Stimulated activated CD4-positive, alpha-beta T cell treated with anti-CD3 and anti-CD28 coated beads, Interleukin-12 subunit alpha, Interleukin-12 subunit beta, amount 100 ng/mL, for 4 hours (primary cell): Measurements from ENCODE around the gene UMAD1.
"Not testable (repeated sequence)": the region's sequence is repeated elsewhere in the genome, so short reads cannot be mapped to it uniquely, and the experiment has no call there.

Source experiments
- DNase-seq: peaks from one replicate; pipeline ENCODE4 v3.0.0-alpha.2; 2020

UMAD1 gene

DNA sequence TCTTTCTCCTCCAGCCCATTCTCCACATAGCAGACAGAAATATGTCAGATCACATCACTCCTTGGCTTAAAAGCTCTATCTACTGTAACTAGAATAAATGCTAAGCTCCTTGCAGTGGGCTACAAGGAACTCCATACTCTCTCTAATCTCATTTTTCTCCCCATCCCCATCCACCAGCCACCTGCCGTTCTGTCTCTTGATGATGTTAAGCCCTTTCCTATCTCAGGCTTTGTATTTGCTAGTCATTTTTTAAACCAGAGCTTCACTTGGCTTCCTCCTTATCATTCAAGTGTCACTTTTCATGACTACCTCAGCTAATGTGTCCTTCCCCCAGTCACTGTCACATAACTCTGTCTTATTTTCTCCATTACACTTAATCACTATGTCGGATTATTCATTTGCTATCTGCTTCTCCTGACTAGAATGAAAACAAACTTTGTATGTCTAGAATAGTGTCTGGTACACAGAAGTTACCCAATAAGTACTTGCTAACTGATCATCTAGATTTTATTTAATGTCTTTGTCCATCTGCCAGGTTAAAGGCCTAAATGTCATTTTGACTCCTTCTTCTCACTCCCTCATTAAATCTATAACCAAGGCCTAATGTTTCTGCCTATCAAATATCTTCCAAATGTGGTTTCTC is 165.1 kb downstream of the UMAD1 start:
- DNase-seq: no peak

DNA sequence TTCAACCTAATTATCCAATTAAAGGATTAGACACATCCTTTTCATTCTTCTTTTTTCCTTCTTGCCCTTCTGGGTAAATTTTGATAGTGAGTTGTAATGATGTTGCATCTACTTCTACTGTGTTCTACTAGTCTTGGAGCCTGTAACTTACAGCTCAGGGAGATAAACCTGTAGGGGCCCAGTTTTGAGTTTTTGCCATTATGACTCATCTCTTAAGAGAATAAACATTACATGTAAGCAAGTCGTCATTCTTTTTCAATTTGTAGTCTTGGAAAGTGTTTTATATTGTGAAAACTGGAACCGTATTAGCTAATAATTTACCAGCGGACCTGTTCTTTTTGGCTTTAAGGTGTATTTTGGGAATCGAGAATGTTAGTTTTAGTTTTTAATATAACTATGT is 167.6 kb downstream of the UMAD1 start:
- no peak for DNase-seq

DNA sequence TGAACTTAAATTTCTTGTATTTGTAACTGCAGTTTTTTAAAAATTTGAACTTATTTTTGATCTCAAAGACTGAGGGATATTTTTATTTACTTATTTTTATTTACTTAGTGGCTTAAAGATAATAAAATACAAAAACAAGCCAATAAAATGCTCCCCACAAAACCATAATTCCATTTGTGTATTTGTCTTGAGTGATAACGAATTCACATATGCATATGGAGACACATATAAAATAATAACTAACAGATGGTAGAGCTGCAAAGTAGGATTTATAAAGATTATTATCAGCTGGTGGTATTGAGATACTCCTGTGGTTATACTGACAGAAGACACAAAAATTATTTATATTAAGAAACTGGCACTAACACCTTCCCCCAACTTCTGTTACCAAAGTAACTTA is 168.1 kb downstream of the UMAD1 start:
- no peak for DNase-seq

DNA sequence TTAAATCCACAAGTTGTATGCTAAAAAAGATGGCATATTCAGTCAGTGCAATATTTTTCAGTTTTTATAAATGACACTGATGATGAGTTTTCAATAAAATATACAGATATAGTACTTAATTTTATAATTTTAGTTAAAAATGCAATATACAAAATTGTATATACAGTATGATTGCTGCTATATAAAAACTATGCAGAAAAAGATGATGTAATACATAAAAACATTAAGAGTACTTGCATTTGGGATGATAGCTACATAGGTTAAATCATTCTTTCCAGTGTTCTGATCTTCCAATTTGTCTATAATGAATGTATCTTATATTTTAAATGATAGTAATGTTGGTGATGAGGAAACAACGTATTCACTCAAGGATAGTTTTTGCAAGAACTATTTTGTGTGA is 169.8 kb downstream of the UMAD1 start:
- DNase-seq: no peak

DNA sequence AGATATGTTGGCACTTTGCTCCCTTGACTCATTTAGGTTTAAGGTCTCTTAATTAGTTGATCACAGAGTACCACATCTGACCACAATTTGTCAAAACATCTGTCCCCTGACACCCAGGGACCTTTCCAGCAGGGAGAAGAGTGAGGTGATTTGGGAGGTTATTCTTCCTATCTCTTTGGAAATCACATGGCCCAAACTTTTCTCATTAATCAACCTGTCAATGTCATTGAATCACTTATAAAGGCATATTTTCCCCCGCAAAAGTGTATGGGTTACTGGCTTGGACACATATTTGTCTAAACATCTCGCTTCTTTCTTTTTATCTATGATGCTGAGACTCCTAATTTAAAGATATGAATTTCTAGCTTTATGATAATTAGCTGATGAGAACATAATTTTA is 170.3 kb downstream of the UMAD1 start:
- no peak for DNase-seq

DNA sequence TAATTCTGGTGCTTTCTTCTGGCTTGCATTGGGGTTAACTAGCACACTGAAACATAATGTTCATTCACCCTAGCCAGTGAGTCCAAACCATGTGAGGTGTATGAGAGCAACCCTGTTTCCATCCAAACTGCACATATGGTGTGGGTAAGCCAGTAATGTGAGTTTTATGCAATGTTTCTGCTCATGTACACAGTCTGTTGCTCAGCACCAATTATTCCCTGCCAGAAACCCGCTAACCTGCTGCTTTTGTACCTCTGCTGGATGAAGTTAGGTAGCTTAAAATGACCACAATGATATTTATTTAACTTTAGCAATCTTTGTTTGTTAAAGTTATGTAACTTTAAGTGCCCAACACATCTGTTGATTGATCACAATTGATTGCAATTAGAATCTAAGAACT is 171.6 kb downstream of the UMAD1 start:
- DNase-seq: no peak

DNA sequence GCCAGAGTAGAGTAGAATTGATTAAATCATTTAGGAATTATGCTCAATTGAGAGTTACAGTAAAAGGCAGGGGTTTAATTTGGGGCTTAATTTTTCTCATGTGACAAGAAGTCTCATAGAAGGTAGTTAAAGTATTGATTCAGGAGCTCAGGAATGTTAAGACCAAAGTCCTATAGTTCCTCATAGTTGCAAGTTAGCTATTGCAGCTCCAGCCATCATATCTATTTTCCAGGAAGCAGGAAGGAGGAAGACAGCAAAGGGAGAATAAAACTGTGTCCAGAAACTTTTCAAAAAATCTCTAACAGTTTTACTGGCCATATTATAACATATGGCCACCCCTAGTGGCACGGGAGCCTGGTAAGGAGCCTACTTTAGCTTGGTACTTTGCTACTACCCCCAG is 174.8 kb downstream of the UMAD1 start:
- no peak for DNase-seq

DNA sequence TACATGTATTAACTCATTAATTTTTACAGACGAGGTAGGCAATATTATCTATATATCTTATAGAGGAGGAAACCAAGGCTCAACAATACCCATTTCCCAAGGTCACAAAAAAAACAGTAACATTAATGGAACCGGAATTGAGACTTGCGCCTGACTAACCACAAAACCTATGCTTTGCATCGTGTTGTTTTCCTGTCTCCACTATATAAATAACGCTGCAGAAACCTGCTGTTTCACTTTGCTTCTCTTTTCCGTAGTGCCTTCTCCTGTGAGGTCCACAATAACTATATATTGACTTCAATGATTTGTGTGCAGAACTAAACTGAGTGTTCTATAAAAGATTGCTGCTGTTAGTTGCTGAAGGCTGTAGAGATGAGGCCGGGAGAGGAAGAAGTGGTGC is 175.5 kb downstream of the UMAD1 start:
- no peak for DNase-seq

DNA sequence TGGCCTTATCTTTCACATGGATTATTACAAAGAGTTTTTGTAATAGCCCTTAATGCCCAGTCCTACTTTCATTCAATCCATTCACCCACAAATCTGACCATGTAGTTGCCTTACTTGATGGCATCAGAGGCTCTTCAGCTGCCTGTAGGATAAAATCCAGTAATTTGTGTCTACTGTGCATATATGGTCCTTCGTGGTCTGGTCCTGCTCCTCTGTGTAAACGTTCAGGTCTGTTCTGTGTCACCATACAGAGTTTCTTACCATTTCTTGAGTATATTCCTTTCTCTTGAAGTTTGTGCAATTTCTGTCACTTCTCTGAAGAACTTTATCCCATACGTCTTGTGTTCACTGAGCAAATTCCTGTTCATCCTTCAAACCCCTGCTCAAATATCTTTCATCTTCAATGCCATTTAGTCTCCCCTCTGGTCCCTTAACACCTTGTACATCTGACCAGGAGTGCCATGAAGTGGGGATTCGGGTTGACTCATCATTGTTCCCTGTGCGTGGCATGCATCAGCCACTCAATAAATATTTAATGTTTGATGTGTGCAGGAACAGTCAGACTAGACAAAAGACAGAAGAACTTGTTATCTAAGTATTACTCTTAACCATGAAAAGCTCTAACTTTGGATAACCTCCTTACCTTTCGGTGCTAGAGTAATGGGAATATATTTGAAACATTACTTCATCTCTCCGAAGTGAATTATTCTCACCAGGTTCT is 176.4 kb downstream of the UMAD1 start:
- no peak for DNase-seq

DNA sequence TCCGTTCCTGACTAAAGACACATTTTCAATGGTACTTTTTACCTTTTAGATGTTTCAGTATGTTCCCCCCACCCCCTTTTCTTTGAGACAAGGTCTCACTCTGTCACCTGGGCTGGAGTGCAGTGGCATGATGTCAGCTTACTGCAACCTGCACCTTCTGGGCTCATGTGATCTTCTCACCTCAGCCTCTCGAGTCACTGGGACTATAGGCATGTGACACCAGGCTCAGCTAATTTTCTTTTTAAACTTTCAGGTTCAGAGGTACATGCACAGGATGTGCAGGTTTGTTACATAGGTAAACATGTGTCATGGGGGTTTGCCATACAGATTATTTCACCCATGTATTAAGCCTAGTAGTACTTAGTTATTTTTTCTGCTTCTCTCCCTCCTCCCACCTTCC is 177.2 kb downstream of the UMAD1 start:
- DNase-seq: no peak

DNA sequence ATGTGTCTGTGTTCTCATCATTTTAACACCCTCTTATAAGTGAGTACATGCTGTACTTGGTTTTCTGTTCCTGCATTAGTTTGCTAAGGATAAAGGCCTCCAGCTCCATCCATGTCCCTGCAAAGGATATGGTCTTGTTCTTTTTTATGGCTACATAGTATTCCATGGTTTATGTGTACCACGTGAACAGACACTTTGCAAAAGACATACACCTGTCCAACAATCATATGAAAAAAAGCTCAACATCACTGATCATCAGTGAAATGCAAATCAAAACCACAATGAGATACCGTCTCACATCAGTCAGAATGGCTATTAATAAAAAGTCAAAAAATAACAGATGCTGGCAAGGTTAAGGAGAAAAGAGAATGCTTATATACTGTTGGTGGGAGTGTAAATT is 177.6 kb downstream of the UMAD1 start:
- DNase-seq: not testable (repeated sequence)

DNA sequence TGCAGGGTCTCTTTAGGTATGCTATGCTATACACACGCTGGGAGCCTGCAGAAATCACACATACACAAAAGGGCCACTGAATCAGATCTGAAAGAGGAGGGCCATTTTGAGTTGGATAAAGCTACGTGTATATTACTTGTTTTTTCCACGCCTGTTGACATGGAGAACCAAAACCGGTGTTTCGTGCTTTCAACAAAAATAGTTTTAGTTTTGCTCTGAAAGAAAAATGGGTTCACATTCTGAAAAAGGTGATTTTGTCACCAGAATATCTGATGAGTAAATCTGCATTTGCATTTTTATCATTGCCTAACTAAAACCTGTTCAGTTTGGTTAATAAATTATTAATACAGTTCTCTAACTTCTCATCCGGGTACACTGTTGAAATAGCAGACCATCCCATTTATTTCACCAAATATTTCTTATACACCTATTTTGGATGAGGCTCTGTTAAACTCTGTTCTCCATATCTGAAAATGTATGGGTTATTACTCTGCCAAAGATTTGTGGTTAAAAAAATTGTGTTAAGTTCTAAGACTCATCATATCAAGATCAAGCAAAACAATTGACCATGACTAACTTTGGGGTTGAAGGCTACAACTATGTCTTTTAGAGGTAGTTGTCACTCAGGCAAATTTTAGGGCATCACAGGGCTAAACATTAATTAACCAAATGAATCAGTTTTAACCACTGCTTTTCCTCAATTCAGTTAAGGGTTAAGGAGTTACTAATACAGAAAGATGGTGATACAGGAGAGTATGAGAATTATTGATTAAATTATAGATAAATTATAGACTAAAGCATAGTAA is 179.1 kb downstream of the UMAD1 start:
- no peak for DNase-seq

DNA sequence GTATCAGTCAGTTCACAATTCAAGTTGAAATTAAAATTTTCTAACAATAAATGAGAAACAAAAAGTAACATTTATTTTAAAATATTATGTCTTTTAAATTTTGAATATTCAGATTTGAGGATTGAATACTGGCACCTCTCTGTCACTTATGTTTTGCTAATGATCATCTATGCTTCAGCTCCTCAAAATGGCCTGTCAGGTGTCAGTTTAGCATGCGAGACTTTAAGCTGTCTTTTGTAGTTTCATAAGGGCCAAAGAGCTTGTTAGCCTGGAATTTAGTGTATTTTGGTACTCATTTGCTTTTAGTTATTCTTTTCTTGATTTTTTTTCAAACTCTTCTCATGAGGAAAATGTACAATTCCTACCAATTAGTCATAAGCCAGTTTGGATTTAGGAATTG is 179.9 kb downstream of the UMAD1 start:
- no peak for DNase-seq

DNA sequence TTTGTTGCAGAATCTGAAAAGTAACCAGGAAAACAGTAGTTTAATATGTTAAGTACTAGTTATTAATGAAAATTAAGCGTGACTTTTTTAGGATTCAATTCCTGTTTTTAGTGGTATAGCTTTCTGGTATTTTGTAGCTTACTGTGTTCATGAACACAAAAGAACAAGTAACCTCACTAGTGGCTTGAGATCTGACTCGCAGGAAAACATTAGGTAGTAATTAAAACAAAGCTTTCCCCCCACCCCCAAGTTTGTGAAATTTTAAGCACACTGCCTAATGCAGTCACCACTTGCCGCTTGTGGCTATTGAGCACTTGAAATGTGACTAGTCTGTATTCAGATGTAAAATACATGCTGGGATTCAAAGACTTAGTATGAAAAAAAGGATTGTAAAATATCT is 180.4 kb downstream of the UMAD1 start:
- DNase-seq: no peak

DNA sequence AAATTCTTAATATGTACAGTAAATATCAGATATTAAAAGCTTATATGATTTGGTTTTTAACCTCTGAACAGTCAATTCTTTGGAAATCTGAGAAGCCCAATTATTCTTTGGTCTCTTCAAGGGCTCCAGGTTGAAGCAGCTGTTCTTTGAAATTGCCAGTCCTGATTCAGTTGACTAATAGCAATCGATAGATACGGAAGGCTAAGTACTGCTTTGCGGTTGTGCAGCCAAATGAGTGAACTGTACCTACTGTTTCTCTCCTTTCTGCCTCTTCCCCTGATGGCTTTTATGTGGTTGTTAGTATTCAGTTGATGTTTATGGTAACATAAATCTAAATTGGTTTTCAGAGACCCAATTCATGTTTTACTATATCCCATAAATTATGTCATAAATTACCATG is 181.0 kb downstream of the UMAD1 start:
- DNase-seq: no peak

DNA sequence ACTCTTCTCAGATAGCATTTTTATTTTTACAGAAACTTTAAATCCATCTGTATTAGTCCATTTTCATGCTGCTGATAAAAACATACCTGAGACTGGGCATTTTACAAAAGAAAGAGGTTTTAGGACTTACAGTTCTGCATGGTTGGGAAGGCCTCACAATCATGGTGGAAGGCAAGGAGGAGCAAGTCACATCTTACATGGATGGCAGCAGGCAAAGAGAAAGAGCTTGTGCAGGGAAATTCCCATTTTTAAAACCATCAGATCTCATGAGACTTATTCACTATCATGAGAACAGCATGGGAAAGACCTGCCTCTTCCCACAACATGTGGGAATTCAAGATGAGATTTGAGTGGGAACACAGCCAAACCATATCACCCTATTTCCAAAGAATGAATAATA is 184.7 kb downstream of the UMAD1 start:
- DNase-seq: not testable (repeated sequence)

DNA sequence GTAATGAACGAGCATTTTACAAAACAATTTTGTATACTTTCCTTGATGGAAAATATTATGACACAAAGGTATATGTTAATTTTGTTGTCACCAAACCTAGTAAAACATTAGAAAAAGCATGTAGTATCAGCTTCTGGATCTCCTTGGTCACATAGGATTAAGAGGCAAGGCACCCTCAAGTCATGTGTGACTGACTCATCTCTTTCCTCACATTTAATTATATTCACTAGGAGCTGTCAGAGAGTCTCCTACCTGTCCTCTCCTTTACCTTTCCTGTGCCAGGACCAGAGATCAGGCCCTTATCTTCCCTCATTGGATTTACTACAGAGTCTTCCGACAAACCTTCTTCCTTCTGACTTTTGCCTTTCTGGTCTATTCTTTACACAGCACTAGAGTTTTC is 189.1 kb downstream of the UMAD1 start:
- no peak for DNase-seq

DNA sequence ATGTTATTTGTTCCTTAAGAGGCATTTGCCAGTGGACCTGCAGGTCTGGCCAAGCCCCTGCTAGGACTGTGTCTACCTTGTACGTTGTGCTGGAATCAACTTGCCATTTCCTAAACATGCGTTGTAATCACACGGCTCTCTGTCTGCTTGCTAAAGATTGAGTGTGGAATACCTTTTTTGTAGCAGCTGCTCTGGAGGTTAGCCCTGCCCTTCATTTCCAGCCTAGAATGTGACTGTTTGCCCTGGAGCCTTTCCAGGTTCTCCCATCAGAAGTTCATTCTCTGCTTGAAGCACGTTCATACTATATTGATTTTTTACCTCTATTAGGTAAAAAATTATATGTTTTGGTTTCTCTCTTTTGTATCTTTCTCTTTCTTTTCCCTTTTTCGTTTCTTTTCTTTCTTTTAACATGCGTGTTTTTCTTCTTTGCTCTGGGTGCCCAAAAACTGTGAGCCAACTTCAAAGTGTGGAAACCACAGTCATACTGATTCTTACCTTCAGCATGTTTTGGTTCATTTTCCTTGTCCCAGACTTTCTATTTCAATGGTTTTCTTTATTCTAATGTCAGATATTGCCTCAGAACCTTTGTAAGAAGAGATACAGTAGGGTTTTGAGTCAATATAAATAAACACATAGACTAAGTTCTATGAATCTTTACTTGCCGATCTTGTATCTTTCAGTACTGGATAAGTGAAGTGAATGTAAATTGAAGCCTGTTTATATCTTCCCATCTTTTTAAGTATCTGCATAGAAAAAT is 189.7 kb downstream of the UMAD1 start:
- no peak for DNase-seq

DNA sequence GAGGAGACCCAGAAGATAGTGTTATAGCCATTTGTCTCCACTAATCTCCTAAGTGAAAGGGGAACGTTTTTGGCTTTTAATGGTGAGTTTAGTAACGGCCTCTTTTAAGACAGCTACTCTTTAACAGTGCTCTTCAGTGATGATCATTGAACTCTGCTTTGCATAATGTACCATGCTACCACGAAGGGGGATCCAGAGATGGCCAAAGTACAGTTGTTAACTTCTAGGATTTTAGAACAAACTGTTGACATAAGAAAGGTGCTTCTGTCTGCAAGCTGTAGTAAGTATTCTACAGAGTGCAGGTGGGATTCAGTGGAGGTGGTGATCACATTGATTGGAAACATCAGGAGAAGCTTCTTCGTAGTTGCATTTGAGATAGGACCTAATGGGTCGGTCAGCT is 192.0 kb downstream of the UMAD1 start:
- DNase-seq: no peak

DNA sequence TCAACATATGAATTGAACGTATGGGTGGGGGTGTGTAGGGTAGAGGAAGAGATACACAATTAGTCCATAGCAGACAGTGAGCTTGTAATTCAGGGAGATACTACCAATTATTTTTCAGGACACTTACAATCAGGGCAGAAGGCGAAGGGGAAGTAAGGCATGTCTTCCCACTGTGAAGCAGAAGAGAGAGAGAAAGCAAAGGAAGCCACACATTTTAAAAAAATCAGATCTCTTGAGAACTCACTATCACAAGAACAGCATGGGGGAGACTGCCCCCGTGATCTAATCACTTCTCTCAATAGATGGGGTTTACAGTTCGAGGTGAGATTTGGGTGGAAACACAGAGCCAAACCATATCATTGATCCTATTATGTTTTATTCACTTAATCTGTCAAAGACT is 194.2 kb downstream of the UMAD1 start:
- DNase-seq: no peak

DNA sequence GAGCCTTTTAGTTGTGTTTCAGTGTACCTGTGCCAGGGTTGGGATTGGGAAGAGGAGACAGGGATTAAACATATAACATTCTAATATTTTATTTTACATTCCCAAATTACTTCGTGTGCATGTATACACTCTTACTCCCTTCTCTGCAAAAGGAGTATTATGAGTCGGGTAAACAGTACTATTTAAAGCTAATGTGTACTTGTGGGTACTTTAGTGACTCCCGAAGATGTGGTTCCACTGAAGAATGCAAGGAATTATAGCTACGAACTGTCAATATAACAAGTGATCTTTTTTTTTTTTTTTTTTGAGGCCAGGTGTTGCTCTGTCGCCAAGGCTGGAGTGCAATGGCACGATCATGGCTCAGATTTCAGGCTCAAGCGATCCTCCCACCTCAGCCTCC is 200.5 kb downstream of the UMAD1 start:
- no peak for DNase-seq

DNA sequence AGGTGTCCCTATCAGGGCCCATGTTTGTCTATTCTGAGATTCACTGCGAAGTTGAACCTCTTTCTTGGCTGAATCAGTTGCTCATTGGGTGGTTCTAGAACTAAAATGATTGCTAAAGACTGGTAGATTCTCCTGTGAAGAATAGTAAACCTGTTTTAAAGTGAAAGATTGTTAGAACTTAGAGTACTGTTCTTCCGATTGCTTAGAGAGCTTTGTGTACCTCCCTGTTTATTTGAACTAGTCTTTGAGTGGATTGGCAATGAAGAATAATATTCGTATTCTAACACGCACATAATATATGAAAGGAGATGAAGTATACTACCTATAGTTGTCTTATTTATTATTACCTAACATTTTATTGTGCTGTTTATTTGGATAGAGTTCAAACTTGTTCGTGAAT is 202.7 kb downstream of the UMAD1 start:
- no peak for DNase-seq

DNA sequence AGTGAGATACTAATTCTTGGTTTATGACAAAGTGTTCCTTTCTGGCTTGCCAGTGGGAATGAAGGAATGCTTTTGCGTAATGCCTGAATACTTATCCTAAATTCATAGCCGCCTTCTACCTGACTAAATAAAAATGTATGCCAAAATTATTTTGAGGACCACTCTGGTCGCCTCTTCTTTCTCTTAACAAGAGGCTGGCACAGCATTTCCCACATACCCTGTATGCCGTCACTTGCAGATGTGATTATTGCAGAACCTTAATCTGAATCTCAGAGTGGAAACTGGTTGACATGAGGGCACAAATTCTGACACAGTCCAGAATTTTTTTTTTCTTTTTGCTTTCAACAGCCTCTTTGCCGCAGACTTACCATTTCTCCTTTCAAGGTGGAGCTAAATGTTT is 203.4 kb downstream of the UMAD1 start:
- DNase-seq: no peak

DNA sequence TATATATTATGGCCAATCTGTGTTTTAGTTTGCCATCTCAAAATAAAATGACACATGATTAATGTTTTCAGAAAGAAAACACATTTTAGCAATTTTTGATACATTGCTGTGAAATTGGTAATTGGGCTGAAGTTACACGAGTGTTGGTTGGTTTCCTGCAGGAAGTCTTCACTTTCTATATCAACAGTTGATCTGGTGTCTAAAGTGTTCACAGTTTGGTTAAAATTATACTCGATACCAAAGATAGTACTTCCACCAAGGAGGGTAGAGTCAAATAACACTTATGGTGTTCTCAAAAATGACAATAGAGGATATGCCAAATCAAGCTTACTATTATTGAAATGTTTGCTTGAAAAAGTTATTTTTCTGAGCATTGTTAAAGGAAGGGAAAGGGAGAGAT is 207.7 kb downstream of the UMAD1 start:
- no peak for DNase-seq
